B cell (primary cell): Measurements from ENCODE around the gene HOXA3. TPM values are rescaled to one million over a fixed set of nuclear protein-coding genes. Genes with fewer than 3 reads are reported as not detected.

Source experiments
- ATAC-seq: fragments of 200-7000 bp; cut with Tn5 transposase; one replicate; pipeline ENCODE4 v1.10.0; 2021; ENCODE audit warnings: low read depth, mild to moderate bottlenecking, moderate number of reproducible peaks, moderate library complexity
- CTCF ChIA-PET: fragments of 350-600 bp; sonication (Branson Sonifier 250); formaldehyde crosslinking; loops from one replicate; lab custom pipeline; 2021; ENCODE audit warnings: antibody characterized with exemption, inconsistent platforms; lab: Charles Lee
- POLR2A ChIA-PET: fragments of 350-600 bp; sonication (Branson Sonifier 250); formaldehyde crosslinking; loops from one replicate; lab custom pipeline; 2021; ENCODE audit warnings: antibody characterized with exemption; lab: Charles Lee
- DNase-seq: peaks from one replicate; pipeline ENCODE4 v3.0.0; 2013
- H2AFZ ChIP-seq: 2 replicates; pipeline ENCODE4 v1.6.1; 2012; ENCODE audit warnings: mild to moderate bottlenecking, low read depth, low read length; ENCODE audit not compliant: insufficient read depth, poor library complexity, severe bottlenecking
- H3K27ac ChIP-seq, 2 donors: 1 replicate in 1 of 2; 2 replicates in 1 of 2; pipeline ENCODE4 v1.5.1; 2012 to 2013; ENCODE audit warnings: low read length in 2 of 2, mild to moderate bottlenecking in 2 of 2, moderate library complexity in 1 of 2
- H3K27me3 ChIP-seq, 4 experiments: fragments of 200-600 bp in 1 of 4; sonication (generic) in 1 of 4; replicated peaks in 1 of 4; 1 replicate in 2 of 4; 2 replicates in 2 of 4; pipeline versions ENCODE4 v1.6.1 to v1.7.0; 2013 to 2016; ENCODE audit warnings: low read length in 3 of 4, mild to moderate bottlenecking in 2 of 4, mixed read lengths in 1 of 4, moderate library complexity in 1 of 4; ENCODE audit not compliant: insufficient read depth in 4 of 4, control insufficient read depth in 3 of 4; ENCODE audit errors: control extremely low read depth in 1 of 4
- H3K36me3 ChIP-seq, 2 experiments: replicated peaks in 1 of 2; 1 replicate in 1 of 2; 2 replicates in 1 of 2; pipeline versions ENCODE4 v1.6.1 to v1.7.1; 2013; ENCODE audit warnings: low read length in 1 of 2; ENCODE audit not compliant: insufficient read depth in 2 of 2, control insufficient read depth in 1 of 2; ENCODE audit errors: control extremely low read depth in 1 of 2, extremely low read depth in 1 of 2
- H3K4me1 ChIP-seq, 2 donors: fragments of 200-600 bp in 1 of 2; sonication (generic) in 1 of 2; 1 replicate in 1 of 2; 2 replicates in 1 of 2; pipeline versions ENCODE4 v1.5.1 to v1.6.1; 2013 to 2017; ENCODE audit warnings: low read length in 2 of 2; ENCODE audit not compliant: control insufficient read depth in 2 of 2, insufficient read depth in 2 of 2
- H3K4me2 ChIP-seq: replicated peaks from 2 replicates; pipeline ENCODE3; 2012; ENCODE audit warnings: mild to moderate bottlenecking, low read depth, low read length; ENCODE audit not compliant: poor library complexity, severe bottlenecking
- H3K4me3 ChIP-seq, 5 experiments: fragments of 200-600 bp in 1 of 5; sonication (generic) in 1 of 5; 1 replicate in 3 of 5; 2 replicates in 2 of 5; pipeline versions ENCODE4 v1.5.1 to v1.7.0; 2011 to 2016; ENCODE audit warnings: low read length in 4 of 5, mild to moderate bottlenecking in 4 of 5, low read depth in 2 of 5, control low read depth in 1 of 5, moderate library complexity in 1 of 5; ENCODE audit not compliant: insufficient read depth in 1 of 5; ENCODE audit errors: control extremely low read depth in 1 of 5, extremely low read depth in 1 of 5
- H3K79me2 ChIP-seq: fragments of 200-600 bp; sonication (generic); one replicate; pipeline ENCODE4 v1.6.0; 2016; ENCODE audit warnings: low read length; ENCODE audit not compliant: control insufficient read depth, insufficient read depth
- H3K9ac ChIP-seq: fragments of 200-600 bp; sonication (generic); 2 replicates; pipeline ENCODE4 v1.6.1; 2017; ENCODE audit warnings: mild to moderate bottlenecking, low read length, moderate library complexity
- H3K9me3 ChIP-seq, 3 donors: one replicate each; pipeline versions ENCODE4 v1.6.1 to v1.7.1; 2013; ENCODE audit warnings: low read length in 2 of 3; ENCODE audit not compliant: control insufficient read depth in 2 of 3, insufficient read depth in 1 of 3; ENCODE audit errors: control extremely low read depth in 1 of 3
- H4K20me1 ChIP-seq: 2 replicates; pipeline ENCODE4 v1.6.0; 2012; ENCODE audit warnings: mild to moderate bottlenecking, low read length; ENCODE audit not compliant: insufficient read depth, control insufficient read depth, poor library complexity, severe bottlenecking
- H3K27ac Mint-ChIP-seq: one replicate; pipeline ENCODE4 v1.8.0; 2021; ENCODE audit warnings: mixed read lengths
- H3K27me3 Mint-ChIP-seq: one replicate; pipeline ENCODE4 v1.8.0; 2021; ENCODE audit warnings: mixed read lengths
- H3K4me1 Mint-ChIP-seq: one replicate; pipeline ENCODE4 v1.8.0; 2021; ENCODE audit warnings: mixed read lengths
- H3K4me3 Mint-ChIP-seq: one replicate; pipeline ENCODE4 v1.8.0; 2021; ENCODE audit warnings: mixed read lengths
- H3K9me3 Mint-ChIP-seq: one replicate; pipeline ENCODE4 v1.8.0; 2022; ENCODE audit warnings: mixed read lengths; ENCODE audit not compliant: insufficient read depth
- EZH2 ChIP-seq: IDR thresholded peaks from 2 replicates; pipeline ENCODE4 v1.6.1; 2012; ENCODE audit warnings: borderline replicate concordance, low read depth, mild to moderate bottlenecking, moderate library complexity, low read length; ENCODE audit not compliant: insufficient read depth, poor library complexity, severe bottlenecking
- WGBS: methylation state at CpG from one replicate; pipeline ENCODE4 v1.1.5; 2013; ENCODE audit warnings: missing lambda C conversion rate; ENCODE audit not compliant: insufficient coverage; 5-methylcytosine and 5-hydroxymethylcytosine counted together
- intact Hi-C: fragments of 100-400 bp; cut with micrococcal nuclease; formaldehyde crosslinking; loops from one replicate; pipeline ENCODE4 v1.10.0; 2022
- polyA plus RNA-seq: library from polyadenylated mRNA; depleted of rRNA; stranded (reverse); fragments of >200 nt; gene quantifications from 2 replicates; pipeline ENCODE4 v1.2.3, GENCODE V29; 2012
- total RNA-seq, 2 donors: library from RNA; stranded (reverse); fragments of 120-200 nt in 1 of 2; gene quantifications; 1 replicate in 1 of 2; 2 replicates in 1 of 2; pipeline versions ENCODE4 v1.2.3 to v1.2.4, GENCODE V29; 2013 to 2022
- TF ChIP-seq, protein P1 (sequence below): fragments of 200-600 bp; IDR thresholded peaks from one replicate; pipeline ENCODE4 v1.8.0; 2022; ENCODE audit warnings: antibody characterized with exemption, mild to moderate bottlenecking

The HOXA3 gene
- total and polyA plus RNA-seq, 2 donors (not counting 1 experiment from before 2014, with no cell fraction given) = 0.07 TPM; not detected in 1

DNA sequence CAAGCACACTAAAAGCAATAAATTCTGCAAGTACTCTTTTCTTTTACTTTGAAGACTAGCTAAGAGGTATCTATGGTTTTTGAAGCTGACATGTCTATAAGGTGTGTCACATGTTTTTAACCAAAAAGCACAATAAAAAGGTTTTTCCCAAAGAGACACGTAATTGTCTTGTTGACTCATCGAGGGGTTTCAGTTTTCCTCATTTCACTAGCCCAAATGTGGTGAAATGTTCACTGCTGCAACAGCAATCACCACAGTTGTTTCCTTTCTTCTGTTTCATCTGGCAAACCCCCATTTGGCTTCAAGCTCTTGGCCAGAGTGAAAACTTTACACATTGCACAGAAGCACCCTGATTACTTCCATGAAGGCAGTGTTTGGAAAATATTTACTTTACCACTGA, 18.0 kb downstream of the HOXA3 start:
- no peak overlapping the region for H3K4me3 ChIP-seq
- intact Hi-C loops = no loop called here
- no peak overlapping the region for H3K27ac Mint-ChIP-seq
- H3K27me3 ChIP-seq = peaks cover 0 to 31% (median 18%) of the 10 kb centered on the region in 4 experiments
- peaks cover 64% of the 10 kb centered on the region for H3K27me3 Mint-ChIP-seq
- no peak overlapping the region for H3K27ac ChIP-seq
- peaks cover 0 to 13% (median 0%) of the 10 kb centered on the region in 3 donors for H3K9me3 ChIP-seq
- no peak overlapping the region for H3K4me2 ChIP-seq
- H4K20me1 ChIP-seq = no peaks in the 10 kb centered on the region
- no peak overlapping the region for H3K4me3 Mint-ChIP-seq
- CTCF ChIA-PET = no interaction called here
- POLR2A ChIA-PET = no interaction called here
- WGBS = 0% methylated on average over 1 of the region's 2 CpGs
- H3K4me1 ChIP-seq = no peaks in the 10 kb centered on the region
- no peaks in the 10 kb centered on the region for H3K79me2 ChIP-seq
- H3K9me3 Mint-ChIP-seq = no peaks in the 10 kb centered on the region
- ATAC-seq (no peak), DNase-seq (no peak)
- H3K36me3 ChIP-seq = no peaks in the 10 kb centered on the region
- no peak overlapping the region for H2AFZ ChIP-seq
- TF ChIP-seq EZH2 = no peak
- TF ChIP-seq, protein P1, sequence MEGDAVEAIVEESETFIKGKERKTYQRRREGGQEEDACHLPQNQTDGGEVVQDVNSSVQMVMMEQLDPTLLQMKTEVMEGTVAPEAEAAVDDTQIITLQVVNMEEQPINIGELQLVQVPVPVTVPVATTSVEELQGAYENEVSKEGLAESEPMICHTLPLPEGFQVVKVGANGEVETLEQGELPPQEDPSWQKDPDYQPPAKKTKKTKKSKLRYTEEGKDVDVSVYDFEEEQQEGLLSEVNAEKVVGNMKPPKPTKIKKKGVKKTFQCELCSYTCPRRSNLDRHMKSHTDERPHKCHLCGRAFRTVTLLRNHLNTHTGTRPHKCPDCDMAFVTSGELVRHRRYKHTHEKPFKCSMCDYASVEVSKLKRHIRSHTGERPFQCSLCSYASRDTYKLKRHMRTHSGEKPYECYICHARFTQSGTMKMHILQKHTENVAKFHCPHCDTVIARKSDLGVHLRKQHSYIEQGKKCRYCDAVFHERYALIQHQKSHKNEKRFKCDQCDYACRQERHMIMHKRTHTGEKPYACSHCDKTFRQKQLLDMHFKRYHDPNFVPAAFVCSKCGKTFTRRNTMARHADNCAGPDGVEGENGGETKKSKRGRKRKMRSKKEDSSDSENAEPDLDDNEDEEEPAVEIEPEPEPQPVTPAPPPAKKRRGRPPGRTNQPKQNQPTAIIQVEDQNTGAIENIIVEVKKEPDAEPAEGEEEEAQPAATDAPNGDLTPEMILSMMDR = no peak
- H3K9ac ChIP-seq = no peak overlapping the region
- H3K4me1 Mint-ChIP-seq = no peaks in the 10 kb centered on the region

DNA sequence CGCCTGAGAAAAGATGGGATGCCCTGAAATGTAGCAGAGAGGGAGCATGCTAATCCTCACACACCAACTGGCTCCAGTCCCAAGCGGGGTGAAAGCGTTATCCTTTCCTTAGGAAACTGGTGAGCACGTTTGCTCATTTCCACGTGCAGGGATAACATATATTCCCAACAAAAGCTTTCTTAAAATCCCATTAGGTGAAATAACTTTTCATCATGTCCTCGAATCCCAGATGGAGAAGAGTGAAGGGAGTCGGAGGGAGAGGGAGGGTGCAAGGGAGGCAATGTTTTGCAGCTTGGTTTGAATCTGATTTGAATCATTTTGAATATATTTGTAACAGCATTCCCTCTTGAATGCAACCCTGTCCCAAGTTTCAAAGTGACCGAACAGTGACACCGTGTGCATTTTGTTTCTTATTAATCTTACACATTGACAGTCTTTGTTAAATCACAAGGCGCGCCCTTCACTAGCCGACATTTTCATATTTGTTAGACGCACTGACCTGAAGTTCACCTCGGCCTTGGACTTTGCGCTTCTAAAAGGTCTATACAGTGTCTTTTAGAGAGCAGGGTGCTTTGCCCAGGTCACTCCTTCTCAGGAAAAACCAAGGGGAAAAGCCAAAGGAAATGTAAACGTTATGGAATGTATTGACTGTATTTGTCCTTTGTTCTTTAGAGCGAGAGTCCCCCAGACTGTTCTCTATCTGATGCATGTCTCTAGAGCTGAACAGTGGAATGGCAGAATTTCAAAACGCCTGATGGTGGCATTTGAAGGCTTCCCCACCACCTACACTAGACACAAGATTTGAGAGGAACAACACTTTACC, 18.8 kb downstream of the HOXA3 start:
- no peaks in the 10 kb centered on the region for H3K4me1 ChIP-seq
- no peaks in the 10 kb centered on the region for H3K79me2 ChIP-seq
- H3K4me3 ChIP-seq = no peak overlapping the region
- H3K36me3 ChIP-seq = no peaks in the 10 kb centered on the region
- no peak overlapping the region for H3K27ac ChIP-seq
- intact Hi-C loops = no loop called here
- H2AFZ ChIP-seq = no peak overlapping the region
- no peak overlapping the region for H3K4me2 ChIP-seq
- WGBS = 93% methylated on average over 11 of the region's 18 CpGs
- H3K4me3 Mint-ChIP-seq = no peak overlapping the region
- H3K9ac ChIP-seq = no peak overlapping the region
- POLR2A ChIA-PET = no interaction called here
- no peaks in the 10 kb centered on the region for H4K20me1 ChIP-seq
- peaks cover 65% of the 10 kb centered on the region for H3K27me3 Mint-ChIP-seq
- CTCF ChIA-PET = no interaction called here
- peaks cover 2% of the 10 kb centered on the region for H3K9me3 Mint-ChIP-seq
- no peak for TF ChIP-seq EZH2
- TF ChIP-seq, protein P1 = no peak
- peaks cover 0 to 13% (median 0%) of the 10 kb centered on the region in 3 donors for H3K9me3 ChIP-seq
- H3K27ac Mint-ChIP-seq = no peak overlapping the region
- no peaks in the 10 kb centered on the region for H3K4me1 Mint-ChIP-seq
- peaks cover 0 to 29% (median 14%) of the 10 kb centered on the region in 4 experiments for H3K27me3 ChIP-seq
- ATAC-seq (no peak), DNase-seq (no peak)
